Erythroblast (primary cell): ENCODE measurements around the gene RCAN2.

Experiments used
- GATA1 ChIP-seq: IDR thresholded peaks from 2 replicates; pipeline ENCODE4 v1.6.1; 2011; ENCODE audit warnings: low read depth, mild to moderate bottlenecking, control low read depth, low read length, moderate library complexity
- POLR2A ChIP-seq: IDR thresholded peaks from 2 replicates; pipeline ENCODE4 v1.6.1; 2011; ENCODE audit warnings: mild to moderate bottlenecking, low read length

GRCh38 chr6:46265373-46265772, 225.9 kb downstream of the RCAN2 start:
- TF ChIP-seq POLR2A (no peak), GATA1 (no peak)
